Fibroblast of lung (primary cell): Measurements from ENCODE around the gene NDUFB2. TPM values are rescaled to one million over a fixed set of nuclear protein-coding genes. Genes with fewer than 3 reads are reported as not detected.

ENCODE experiments used
- DNase-seq, 2 donors: peaks; one replicate each; pipeline versions ENCODE4 v3.0.0 to v3.0.0-alpha.2; 2010; ENCODE audit warnings: low read depth in 2 of 2
- H2AFZ ChIP-seq: 2 replicates; pipeline ENCODE4 v1.5.1; 2012; ENCODE audit warnings: low read length, control low read depth, inconsistent platforms
- H3K27ac ChIP-seq: 2 replicates; pipeline ENCODE4 v1.5.1; 2011; ENCODE audit warnings: low read length, control low read depth; ENCODE audit not compliant: insufficient read depth
- H3K27me3 ChIP-seq: 2 replicates; pipeline ENCODE4 v1.5.1; 2011; ENCODE audit warnings: mild to moderate bottlenecking, low read length; ENCODE audit not compliant: control insufficient read depth, insufficient read depth
- H3K36me3 ChIP-seq: 2 replicates; pipeline ENCODE4 v1.5.1; 2011; ENCODE audit warnings: low read length; ENCODE audit not compliant: control insufficient read depth, insufficient read depth
- H3K4me1 ChIP-seq: 2 replicates; pipeline ENCODE4 v1.5.1; 2011; ENCODE audit warnings: low read length; ENCODE audit not compliant: control insufficient read depth, insufficient read depth; ENCODE audit errors: extremely low read depth
- H3K4me2 ChIP-seq: 2 replicates; pipeline ENCODE4 v1.5.1; 2011; ENCODE audit warnings: low read length, control low read depth; ENCODE audit not compliant: insufficient read depth; ENCODE audit errors: extremely low read depth
- H3K4me3 ChIP-seq, 4 experiments: fragments of 200-600 bp in 1 of 4; sonication (generic) in 1 of 4; replicated peaks in 1 of 4; 2 replicates each; pipeline ENCODE4 v1.5.1; 2011 to 2016; ENCODE audit warnings: low read length in 4 of 4, low read depth in 3 of 4, mild to moderate bottlenecking in 3 of 4, control low read depth in 2 of 4, inconsistent platforms in 1 of 4, mixed read lengths in 1 of 4; ENCODE audit not compliant: insufficient read depth in 1 of 4; ENCODE audit errors: control extremely low read depth in 1 of 4
- H3K79me2 ChIP-seq: 2 replicates; pipeline ENCODE4 v1.5.1; 2012; ENCODE audit warnings: mild to moderate bottlenecking, low read length, inconsistent platforms; ENCODE audit not compliant: control insufficient read depth, insufficient read depth
- H3K9ac ChIP-seq: 2 replicates; pipeline ENCODE4 v1.5.1; 2011; ENCODE audit warnings: mild to moderate bottlenecking, low read length, control low read depth; ENCODE audit not compliant: insufficient read depth
- H3K9me3 ChIP-seq: 2 replicates; pipeline ENCODE4 v1.5.1; 2012; ENCODE audit warnings: low read depth, low read length; ENCODE audit not compliant: control insufficient read depth, insufficient read depth
- H4K20me1 ChIP-seq: 2 replicates; pipeline ENCODE4 v1.5.1; 2011; ENCODE audit warnings: low read length; ENCODE audit not compliant: control insufficient read depth, insufficient read depth; ENCODE audit errors: extremely low read depth
- EZH2 ChIP-seq: IDR thresholded peaks from 2 replicates; pipeline ENCODE4 v1.5.1; 2012; ENCODE audit warnings: low read length, control low read depth, mild to moderate bottlenecking; ENCODE audit errors: missing control alignments
- polyA plus RNA-seq, 2 donors: library from polyadenylated mRNA; depleted of rRNA in 1 of 2; stranded (reverse) in 1 of 2; unstranded in 1 of 2; fragments of >200 nt; gene quantifications; 2 replicates each; pipeline ENCODE4 v1.2.1, GENCODE V29; 2011 to 2012; ENCODE audit warnings: missing spikeins in 1 of 2
- total RNA-seq: library from RNA; depleted of rRNA; stranded (reverse); fragments of >200 nt; gene quantifications from 2 replicates; pipeline ENCODE4 v1.2.1, GENCODE V29; 2014
- TF ChIP-seq, protein P1 (sequence below), 2 donors: IDR thresholded peaks in 1 of 2; conservative IDR thresholded peaks in 1 of 2; 1 replicate in 1 of 2; 2 replicates in 1 of 2; pipeline ENCODE4 v1.5.1; 2011 to 2012; ENCODE audit warnings: low read length in 2 of 2, control low read depth in 1 of 2, inconsistent platforms in 1 of 2, low read depth in 1 of 2, mild to moderate bottlenecking in 1 of 2

NDUFB2 gene
- total and polyA plus RNA-seq, 2 donors (not counting 1 experiment from before 2014, with no cell fraction given), result 116 to 283 TPM

DNA sequence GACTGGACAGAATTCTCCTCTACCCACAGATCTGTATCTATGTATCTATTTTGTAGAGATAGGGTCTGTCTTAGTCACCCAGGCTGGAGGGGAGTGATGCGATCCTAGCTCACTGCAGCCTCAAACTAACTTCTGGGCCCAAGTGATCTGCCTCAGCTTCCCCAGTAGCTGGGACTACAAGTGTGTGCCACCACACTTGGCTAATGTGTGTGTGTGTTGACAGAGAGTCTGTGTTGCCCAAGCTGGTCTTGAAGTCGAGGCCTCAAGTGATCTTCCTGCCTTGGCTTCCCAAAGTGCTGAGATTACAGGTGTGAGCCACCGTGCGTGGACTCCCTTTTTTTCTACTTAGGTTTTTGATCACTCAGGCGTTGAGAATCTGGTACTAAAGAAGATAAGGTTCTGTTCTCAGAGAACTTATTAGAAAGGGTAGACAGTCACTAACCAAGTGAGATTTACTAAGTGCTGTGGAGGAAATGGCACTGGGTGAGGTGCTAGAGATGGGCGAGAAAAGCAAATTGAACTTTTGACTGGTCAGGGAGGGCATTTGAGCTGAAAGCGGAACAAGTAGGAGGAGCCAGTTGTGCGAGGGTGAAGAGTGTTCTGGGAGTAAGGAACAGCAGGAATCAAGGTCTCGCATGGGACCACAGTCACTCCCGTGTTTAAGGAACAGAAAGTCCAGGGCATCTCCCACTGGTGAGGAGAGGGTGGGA lies 18.0 kb downstream of the NDUFB2 start:
- Histone ChIP-seq H3K27ac (no peak overlapping the region), H4K20me1 (no peaks in the 10 kb centered on the region), H3K79me2 (no peaks in the 10 kb centered on the region), H3K9me3 (no peaks in the 10 kb centered on the region), H3K4me1 (no peaks in the 10 kb centered on the region), H3K4me3 (no peak overlapping the region), H3K36me3 (no peaks in the 10 kb centered on the region), H3K4me2 (no peak overlapping the region), H2AFZ (no peak overlapping the region), H3K27me3 (no peaks in the 10 kb centered on the region), H3K9ac (no peak overlapping the region)
- TF ChIP-seq EZH2, result no peak
- DNase-seq, result no peak

DNA sequence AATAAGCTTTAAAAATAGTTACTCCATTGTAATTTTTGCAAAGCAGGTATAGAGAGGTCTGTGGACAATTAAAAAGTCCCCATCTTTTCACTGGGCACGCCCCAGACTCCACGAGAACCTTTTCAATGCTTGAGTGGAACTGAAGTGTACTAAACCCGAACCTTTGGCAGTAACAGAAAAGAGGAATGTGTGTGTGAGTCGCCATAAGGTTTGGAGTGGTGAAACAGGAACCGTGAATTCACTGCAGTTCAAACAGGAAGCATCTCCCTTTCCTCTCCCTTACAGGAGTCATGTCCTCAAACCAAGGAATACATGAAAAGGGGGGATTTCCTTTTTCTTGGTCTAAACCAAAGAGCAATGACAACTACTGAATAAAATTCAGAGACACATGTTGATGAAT lies 23.2 kb downstream of the NDUFB2 start:
- peak; percentile 11 to 30 for DNase-seq
- H3K9ac ChIP-seq, result no peak overlapping the region
- no peaks in the 10 kb centered on the region for H3K36me3 ChIP-seq
- no peak for TF ChIP-seq EZH2
- TF ChIP-seq, protein P1, sequence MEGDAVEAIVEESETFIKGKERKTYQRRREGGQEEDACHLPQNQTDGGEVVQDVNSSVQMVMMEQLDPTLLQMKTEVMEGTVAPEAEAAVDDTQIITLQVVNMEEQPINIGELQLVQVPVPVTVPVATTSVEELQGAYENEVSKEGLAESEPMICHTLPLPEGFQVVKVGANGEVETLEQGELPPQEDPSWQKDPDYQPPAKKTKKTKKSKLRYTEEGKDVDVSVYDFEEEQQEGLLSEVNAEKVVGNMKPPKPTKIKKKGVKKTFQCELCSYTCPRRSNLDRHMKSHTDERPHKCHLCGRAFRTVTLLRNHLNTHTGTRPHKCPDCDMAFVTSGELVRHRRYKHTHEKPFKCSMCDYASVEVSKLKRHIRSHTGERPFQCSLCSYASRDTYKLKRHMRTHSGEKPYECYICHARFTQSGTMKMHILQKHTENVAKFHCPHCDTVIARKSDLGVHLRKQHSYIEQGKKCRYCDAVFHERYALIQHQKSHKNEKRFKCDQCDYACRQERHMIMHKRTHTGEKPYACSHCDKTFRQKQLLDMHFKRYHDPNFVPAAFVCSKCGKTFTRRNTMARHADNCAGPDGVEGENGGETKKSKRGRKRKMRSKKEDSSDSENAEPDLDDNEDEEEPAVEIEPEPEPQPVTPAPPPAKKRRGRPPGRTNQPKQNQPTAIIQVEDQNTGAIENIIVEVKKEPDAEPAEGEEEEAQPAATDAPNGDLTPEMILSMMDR (conservative IDR thresholded peaks at IDR 0.05 in 1 of 2, IDR thresholded peaks at IDR 0.05 in 1 of 2; ENCODE audit: low read depth in 1 of 2, low read length in 2 of 2), result no peak
- no peaks in the 10 kb centered on the region for H3K79me2 ChIP-seq
- H3K4me1 ChIP-seq, result no peaks in the 10 kb centered on the region
- no peak overlapping the region for H2AFZ ChIP-seq
- no peak overlapping the region for H3K4me2 ChIP-seq
- H3K27me3 ChIP-seq, result no peaks in the 10 kb centered on the region
- H3K4me3 ChIP-seq, result no peak overlapping the region
- no peak overlapping the region for H3K27ac ChIP-seq
- H3K9me3 ChIP-seq, result no peaks in the 10 kb centered on the region
- no peaks in the 10 kb centered on the region for H4K20me1 ChIP-seq

DNA sequence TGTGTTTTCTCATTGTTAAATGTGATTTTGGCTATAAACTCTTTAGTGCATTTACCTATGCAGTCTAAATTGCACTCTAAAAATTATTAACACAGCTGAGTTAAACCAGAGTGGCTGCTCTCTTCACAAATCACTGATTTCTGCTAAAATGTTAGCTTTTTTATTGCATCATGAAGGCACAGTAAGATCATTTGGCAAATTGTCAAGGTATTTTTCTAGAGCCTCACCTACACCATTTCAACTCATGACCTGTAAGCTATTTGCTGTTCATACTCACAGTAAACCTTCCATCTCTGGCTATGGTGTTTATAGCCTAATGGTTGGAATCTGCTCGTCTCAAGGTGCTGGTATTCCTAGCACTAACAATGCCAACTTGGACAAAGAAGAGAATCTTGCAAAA lies 25.7 kb downstream of the NDUFB2 start:
- no peaks in the 10 kb centered on the region for H3K27me3 ChIP-seq
- H3K36me3 ChIP-seq, result peaks cover 5% of the 10 kb centered on the region

More for the DNA sequence above, 25.7 kb downstream of the NDUFB2 start:
- H3K4me3 ChIP-seq, result no peak overlapping the region
- no peaks in the 10 kb centered on the region for H4K20me1 ChIP-seq
- H3K9ac ChIP-seq, result no peak overlapping the region
- no peaks in the 10 kb centered on the region for H3K9me3 ChIP-seq
- H3K79me2 ChIP-seq, result no peaks in the 10 kb centered on the region
- H2AFZ ChIP-seq, result no peak overlapping the region
- TF ChIP-seq, protein P1 (conservative IDR thresholded peaks at IDR 0.05 in 1 of 2, IDR thresholded peaks at IDR 0.05 in 1 of 2; ENCODE audit: low read depth in 1 of 2, low read length in 2 of 2), result no peak
- TF ChIP-seq EZH2, result no peak
- no peak overlapping the region for H3K27ac ChIP-seq
- no peak overlapping the region for H3K4me2 ChIP-seq
- H3K4me1 ChIP-seq, result no peaks in the 10 kb centered on the region
- DNase-seq, result no peak
